A673 (cell line): ENCODE measurements around the gene KIF22.

Source experiments
- CTCF ChIP-seq: fragments of 300-800, 200-600 bp; sonication (generic); conservative IDR thresholded peaks from 2 replicates; pipeline ENCODE4 v1.5.1; 2017; ENCODE audit warnings: low read depth, mild to moderate bottlenecking, antibody characterized with exemption, low read length, moderate library complexity, mixed read lengths
- EZH2 ChIP-seq: fragments of 200-600 bp; sonication (generic); IDR thresholded peaks from 2 replicates; pipeline ENCODE4 v1.6.1; 2017; ENCODE audit warnings: borderline replicate concordance, low read depth, mild to moderate bottlenecking, mixed read lengths, antibody characterized with exemption, low read length; ENCODE audit not compliant: poor library complexity, severe bottlenecking

GRCh38 chr16:29811170-29811895 lies 20.8 kb downstream of the KIF22 start:
- TF ChIP-seq EZH2: no peak
- no peak for TF ChIP-seq CTCF
